ENCODE results near the gene TBC1D22B.
"Not testable (repeated sequence)": the region's sequence is repeated elsewhere in the genome, so short reads cannot be mapped to it uniquely, and the experiment has no call there.

- TF ChIP-seq CTCF, POLR2AphosphoS5 (IDR thresholded peaks at IDR 0.05): not testable (repeated sequence)
Observed at GRCh38 chr6:37338317-37338716, 80.7 kb downstream of the TBC1D22B start.
